Muscle of back (tissue), 11 donors: ENCODE results near the gene CHID1. TPM values are rescaled to one million over a fixed set of nuclear protein-coding genes. Genes with fewer than 3 reads are reported as not detected.

Experiments
- DNase-seq, 3 donors: peaks; one replicate each; pipeline versions ENCODE4 v3.0.0 to v3.0.0-alpha.2; 2013
- polyA plus RNA-seq, 10 donors: library from polyadenylated mRNA; unstranded; fragments of 120-200 nt; gene quantifications; one replicate each; pipeline ENCODE4 v1.2.1, GENCODE V29; 2013; ENCODE audit not compliant: insufficient read length in 10 of 10

CHID1 gene
- polyA plus RNA-seq, 10 donors: 53.2 to 82.8 (median 64.0) TPM

DNA sequence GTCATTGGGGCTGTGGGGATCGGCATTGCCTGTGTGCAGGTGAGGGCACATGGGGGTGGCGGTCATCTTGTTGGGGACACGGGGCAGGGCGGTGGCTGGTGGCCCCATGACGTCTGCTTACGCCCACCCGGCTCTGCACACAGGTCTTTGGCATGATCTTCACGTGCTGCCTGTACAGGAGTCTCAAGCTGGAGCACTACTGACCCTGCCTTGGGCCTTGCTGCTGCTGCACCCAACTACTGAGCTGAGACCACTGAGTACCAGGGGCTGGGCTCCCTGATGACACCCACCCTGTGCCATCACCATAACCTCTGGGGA, 72.7 kb downstream of the CHID1 start:
- no peak for DNase-seq

DNA sequence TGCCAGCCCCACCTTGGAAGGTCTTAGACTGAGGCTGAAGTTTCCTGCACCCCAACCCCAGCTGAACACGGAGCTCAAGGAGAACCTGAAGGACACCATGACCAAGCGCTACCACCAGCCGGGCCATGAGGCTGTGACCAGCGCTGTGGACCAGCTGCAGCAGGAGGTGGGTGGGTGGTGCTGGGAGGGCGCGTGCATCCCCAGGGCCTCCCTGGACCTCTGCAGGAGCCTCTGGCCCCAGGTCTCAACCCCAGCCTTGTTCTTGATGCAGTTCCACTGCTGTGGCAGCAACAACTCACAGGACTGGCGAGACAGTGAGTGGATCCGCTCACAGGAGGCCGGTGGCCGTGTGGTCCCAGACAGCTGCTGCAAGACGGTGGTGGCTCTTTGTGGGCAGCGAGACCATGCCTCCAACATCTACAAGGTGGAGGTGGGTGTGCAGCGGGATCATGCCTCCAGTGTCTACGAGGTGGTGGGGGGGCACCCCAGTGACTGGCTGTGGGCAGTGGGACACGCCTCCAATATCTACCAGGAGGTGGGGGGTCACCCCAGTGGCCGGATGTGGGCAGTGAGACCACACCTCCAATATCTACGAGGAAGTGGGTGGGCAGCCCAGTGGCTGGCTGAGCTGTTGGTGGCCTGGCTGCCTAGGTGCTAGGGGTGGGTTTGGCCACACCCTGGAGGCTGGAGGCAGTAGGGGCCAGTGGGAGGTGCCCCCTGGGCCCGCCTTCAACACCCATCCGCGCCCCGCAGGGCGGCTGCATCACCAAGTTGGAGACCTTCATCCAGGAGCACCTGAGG, 73.2 kb downstream of the CHID1 start:
- DNase-seq: no peak

DNA sequence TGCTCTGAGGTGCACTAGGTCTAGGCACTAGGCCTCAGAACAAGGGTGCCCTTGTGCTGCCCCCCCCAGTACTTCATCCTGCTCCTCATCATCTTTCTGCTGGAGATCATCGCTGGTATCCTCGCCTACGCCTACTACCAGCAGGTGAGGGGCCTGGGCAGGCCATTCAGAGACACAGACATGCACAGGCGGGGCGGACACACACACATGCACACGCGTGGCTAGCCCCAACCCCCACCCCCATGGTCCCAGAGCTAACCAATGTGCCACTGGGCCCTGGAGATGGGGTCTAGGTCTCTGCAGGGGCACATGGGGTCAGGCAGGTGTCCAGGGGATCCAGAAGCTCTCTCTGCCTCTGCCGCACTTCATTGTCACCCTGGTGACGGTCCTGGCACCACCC, 73.9 kb downstream of the CHID1 start:
- DNase-seq: no peak

DNA sequence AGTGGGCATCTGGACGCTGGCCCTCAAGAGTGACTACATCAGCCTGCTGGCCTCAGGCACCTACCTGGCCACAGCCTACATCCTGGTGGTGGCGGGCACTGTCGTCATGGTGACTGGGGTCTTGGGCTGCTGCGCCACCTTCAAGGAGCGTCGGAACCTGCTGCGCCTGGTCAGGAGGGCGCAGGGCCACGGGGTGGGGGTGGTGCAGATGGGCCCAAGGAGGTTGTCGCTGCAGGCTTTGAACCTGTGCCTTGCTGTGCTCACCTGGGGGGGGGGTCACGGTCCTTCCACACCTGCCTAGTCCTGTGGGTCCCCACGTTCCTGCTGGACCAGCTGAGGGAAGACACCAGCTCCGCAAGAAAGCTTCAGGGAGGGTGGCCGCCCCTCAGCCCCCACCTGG, 74.3 kb downstream of the CHID1 start:
- no peak for DNase-seq

DNA sequence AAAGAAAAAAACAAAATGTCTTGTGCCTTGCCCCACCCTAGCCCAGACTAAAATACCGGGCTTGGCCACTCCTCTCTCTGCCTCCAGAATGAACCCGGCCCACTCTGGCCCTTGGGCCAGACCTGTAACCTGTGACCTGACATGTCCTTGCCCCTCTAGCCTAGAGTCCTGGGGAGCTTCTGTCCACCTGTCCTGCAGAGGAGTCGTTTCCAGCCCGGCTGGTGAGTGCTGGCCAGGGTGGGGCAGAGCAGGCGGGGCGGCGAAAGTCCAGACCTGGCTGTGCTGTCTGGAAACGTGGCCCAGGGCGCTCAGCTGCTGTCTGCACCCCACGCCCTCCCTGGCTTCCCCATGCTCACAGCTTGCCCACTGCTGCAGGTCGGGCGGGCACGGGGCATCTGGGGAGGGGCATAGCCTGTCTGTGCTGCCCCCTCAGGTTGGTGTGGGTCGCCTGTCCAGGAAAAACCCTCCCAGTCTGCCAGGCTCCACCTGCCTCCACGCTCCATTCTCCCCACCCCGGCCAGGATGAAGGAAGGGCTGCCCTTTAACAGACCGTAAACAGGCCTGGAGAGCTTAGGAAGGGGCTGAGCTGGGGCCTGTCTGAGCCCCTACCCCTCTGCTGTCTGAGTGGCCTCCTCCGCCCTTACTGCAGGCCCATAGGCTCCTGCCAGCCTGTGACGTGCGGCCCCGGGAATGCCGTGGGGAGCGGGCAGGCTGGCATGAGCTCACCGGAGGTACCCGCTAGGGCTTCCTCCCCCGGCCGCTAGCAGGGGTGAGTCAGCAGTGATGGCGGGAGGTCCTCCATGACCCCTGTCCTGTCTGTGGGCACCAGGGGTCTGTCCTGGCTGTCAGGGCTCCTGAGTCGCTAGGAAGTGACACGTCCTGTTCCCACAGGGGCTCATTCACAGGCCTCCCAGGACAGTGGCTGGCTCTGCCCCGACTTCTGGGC, 76.0 kb downstream of the CHID1 start:
- DNase-seq: no peak

DNA sequence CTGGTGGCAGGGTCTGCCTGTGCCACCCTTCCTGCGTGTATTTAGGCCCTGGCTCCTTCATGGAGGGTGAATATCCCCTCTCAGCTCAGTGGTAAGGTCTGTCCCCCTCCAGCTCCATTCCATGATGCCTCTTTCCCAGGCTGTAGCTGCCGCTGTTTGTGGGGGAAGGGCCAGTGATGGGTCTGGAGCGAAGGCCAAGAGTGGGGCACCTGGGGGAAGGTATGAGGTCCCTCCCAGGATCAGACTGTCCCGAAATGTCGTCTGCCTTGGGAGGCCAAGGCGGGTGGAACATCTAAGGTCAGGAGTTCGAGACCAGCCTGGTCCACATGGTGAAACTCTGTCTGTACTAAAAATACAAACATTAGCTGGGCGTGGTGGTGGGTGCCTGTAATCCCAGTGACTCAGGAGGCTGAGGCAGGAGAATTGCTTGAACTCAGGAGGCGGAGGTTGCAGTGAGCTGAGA, 76.7 kb downstream of the CHID1 start:
- DNase-seq: no peak

DNA sequence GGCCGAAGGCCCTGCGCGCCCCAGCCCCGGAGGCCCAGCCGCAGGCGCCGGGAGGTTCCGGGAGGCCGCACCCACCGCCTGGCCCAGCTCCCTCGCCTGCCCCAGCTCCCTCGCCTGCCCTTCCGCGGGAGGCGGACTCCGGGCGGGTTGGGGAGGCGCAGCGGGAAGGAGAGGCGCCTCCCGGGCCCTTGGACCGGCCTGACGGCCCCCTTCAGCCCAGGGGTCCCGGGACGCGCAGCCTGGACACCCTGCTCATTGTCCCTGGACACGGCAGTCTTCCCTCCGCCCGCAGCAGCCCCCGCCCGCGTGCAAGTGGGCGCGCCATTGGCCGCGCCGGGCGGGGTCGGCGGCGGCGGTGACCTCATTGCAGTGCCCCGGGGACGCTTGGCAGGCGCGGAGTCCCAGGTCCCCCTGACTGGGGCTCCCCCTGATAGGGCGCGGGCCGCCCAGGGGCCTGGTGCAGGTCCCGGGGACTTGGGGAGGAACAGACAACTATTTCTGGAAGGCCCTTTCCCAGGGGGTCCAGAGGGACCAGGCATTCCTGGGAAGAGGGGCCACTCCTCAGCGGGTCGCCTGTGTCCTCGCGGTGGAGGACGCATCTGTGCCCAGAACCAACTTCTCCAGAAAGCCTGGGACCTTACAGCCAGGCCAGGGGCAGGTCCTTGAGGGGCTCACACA, 77.4 kb downstream of the CHID1 start:
- DNase-seq: peak in 1 of 3 donors; percentile 82

DNA sequence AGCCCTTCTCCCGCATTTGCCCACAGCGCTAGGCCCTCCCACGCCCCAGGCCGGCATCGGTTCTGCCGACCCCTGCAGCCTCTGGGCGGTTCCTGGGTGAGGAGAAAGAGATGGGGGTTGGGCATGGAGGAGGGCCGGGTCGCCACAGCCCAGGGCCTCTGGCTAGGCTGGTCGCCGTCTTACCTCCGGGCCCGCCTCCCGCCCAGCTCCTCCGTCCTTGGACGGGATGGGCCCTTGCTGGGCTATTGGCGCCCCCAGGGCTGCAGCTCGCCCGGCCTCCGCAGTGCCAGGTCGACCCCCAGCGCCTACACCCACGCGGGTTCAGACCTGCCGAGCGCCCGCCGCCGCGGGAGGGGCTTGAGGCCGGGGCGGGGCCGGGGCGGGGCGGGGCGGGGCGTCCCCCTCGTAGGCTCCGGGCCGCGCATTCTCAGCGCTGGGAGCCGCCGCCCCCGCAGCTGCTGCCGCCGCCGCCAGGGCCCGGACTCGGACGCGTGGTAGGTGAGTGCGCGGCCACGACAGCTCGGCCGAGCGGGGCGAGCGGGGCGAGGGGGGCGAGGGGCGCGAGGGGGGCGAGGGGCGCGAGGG, 78.0 kb downstream of the CHID1 start, which contains the start of gene CD151:
Gene CD151, plus strand, starts transcription at position 424 of the 585 bp plus-strand sequence. CDS start 3,118 bp downstream, outside the sequence.
- peak in 1 of 3 donors; percentile 82 for DNase-seq

DNA sequence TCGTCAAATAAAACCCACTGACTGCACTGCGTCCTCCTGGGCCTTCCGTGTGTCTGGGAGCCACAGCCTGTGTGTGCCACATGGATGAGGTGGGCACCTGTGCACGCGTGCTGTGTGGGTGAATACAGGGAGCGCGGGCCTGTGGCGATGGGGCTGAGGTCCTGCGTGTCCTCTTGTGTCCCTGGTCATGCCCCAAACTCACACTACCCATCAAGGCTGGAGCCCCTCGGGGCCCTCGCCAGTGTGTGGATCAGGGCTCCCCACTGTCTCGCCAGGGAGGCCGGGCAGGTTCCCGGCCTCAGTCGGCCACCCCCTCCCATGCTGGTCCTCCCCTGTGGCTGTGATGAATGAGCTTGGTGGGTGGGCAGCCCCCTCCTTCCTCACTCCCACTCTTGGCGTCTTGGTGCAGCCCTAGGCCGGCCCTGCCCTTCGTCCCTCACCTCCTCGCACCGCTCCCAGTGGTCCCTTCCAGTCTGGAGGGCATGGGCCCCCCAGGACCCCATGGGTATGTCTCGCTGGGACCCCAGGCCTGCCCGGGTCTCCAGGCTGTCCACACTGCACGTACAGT, 78.6 kb downstream of the CHID1 start:
- DNase-seq: no peak

DNA sequence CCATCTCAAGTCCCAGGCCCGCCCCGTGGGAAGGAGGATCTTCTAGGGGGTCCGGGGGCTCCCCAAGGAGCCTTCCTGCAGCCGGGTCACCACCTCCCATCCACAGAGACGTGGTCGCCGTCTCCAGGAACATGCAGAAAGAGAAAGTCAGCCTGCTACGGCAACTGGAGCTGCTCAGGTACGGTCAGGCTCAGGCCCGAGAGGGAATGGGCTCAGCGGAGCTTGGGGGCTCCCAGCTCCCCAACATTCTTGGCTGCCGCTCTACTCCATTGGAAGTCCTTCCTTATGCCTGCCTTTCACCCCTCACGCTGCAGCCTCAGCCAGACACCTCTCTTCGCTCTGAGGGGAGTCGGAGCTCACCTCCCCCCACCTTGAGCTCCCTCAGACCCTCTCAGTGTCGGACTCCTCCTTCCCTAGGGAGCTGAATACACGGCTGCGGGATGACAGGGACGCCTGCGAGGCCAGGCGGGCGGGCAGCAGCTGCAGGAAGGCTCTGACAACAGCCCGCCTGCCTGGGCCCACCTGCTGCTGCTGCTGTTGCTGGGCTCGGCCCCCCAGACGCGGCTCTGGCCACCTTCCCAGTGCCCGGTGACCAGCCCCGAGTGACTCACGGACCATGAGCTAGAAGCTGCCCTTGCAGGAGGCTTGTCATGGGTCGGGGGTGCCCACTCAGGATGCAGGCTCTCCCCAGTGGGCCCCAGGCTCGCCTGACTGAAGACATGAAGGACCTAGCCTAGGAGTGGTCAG, 79.3 kb downstream of the CHID1 start:
- DNase-seq: peak in 1 of 3 donors; percentile 71

DNA sequence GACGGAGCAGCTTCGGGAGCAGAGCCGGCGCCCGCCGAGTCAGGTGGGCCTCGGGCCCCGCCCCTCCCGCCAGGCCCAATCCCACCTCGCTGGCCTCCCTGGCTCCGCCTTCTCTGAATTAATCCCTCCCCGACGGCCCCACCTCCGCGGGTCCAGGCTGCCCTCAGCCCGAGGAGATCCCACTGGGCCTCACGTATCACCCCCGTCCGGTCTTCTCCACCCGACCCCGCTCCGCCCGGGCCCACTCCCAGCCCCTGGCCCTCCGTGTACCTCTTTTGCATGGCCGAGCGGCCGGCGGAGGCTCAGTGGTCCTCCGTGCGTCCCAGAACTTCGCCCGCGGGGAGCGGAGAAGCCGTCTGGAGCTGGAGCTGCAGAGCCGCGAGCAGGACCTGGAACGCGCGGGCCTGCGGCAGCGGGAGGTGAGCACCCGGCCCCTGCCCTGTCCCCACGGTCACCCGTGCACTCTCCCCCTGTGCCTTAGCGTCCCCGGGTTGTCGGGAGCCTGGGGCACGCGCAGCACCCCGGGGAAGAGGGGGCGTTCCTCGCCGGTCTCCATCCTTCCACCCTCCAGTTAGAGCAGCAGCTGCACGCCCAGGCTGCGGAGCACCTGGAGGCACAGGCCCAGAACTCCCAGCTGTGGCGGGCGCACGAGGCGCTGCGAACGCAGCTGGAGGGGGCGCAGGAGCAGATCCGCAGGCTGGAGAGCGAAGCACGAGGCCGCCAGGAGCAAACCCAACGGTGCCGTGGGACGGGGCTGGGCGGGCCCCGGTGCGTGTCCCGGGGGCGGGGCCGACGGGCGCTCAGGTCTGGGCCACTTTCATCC, 80.1 kb downstream of the CHID1 start:
- DNase-seq: peak in 1 of 3 donors; percentile 85

DNA sequence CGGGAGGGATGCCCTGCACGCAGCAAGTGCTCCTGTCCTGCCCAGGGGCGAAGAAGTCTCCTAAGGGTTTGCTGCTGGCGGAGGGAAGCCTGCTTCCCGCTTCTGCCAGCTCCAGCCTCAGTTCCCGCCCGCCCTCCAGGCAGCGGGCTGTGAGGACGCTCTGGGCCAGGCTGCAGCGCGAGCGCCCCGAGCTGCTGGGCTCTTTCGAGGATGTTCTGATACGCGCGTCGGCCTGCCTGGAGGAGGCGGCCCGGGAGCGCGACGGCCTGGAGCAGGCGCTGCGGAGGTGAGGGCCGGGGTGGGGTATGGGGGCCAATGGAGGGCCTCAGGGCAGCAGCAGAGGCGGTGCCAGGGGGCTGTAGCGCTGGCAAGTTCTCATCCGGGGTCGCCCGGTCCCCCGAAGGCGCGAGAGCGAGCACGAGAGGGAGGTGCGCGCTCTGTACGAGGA, 80.7 kb downstream of the CHID1 start:
- no peak for DNase-seq

DNA sequence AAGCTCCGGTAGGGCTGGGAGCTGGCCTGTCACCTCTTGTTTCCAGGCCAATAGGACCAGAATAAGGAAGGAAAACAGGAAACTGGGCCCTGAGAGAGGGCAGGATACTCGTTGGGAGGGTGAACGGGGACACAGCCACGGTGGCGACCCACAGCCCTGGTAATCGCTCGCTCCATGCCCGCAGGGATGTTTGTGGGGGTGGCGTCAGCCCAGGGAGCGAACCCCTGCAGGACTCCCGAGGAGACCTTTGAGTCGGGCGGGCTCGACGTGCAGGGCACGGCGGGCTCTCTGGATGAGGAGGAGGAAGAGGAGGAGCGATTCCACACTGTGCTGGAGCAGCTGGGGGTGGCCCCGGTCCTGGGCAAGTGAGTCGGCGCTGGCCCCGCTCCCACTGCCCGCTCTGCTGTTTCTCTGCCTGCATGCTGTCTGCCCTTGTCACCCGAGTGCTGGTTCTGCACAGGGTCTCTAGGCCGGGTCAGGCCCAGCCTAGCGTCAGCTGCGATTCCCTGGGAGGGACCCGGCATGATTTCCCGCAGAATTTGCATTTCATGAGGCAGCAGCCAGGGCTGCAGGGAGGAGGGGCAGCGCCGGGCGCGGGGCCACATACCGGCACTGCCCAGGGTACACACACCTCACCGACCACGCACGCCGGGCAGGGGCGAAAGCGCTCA, 81.3 kb downstream of the CHID1 start:
- peak in 1 of 3 donors; percentile 61 for DNase-seq

DNA sequence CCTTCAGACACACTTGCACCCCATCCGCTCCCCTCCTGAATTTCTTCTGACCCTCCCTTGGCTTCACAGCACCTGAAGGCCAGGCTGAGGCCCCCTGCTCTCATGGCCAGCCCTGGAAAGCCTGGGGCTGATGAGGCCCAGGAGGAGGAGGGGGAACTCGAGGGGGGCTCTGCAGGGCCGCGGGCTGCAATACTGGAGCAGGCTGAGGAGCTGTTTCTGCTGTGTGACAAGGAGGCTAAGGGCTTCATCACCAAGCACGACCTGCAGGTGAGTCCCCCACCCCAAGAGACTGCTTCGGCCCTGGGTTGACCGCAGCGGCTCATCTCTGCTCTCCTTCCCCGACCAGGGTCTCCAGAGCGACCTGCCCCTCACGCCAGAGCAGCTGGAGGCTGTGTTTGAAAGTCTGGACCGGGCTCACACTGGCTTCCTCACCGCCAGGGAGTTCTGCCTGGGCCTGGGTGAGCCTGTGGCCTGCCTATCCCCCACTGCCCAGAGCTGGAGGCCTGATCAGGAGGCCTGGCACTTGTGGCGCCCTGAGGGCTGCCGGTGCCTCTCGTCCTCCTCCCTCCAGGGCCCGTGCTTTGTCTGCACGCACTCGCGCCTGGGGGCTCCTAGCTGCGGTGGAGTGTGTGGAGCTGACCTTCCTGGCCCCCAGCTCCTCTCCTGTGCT, 82.0 kb downstream of the CHID1 start:
- peak in 1 of 3 donors; percentile 79 for DNase-seq

DNA sequence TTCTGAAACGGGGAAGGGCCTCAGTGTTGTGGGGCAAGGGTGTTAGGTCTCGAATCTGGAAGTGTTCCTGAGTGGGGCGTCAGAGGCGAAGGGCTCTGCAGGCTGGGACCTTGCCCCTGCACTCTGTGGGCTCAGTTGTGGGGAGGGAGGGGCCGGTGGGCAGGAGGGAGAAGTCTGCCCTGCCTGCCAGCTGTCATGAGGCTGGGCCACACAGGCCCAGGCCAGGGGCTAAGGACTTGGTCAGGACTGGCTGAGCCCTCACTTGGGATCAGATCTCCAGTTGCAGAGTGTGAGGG, 82.8 kb downstream of the CHID1 start, which contains the start of gene CRACR2B:
Gene CRACR2B, plus strand, starts transcription at position 23 of the 296 bp plus-strand sequence. CDS start 689 bp downstream, outside the sequence.
- DNase-seq: no peak

DNA sequence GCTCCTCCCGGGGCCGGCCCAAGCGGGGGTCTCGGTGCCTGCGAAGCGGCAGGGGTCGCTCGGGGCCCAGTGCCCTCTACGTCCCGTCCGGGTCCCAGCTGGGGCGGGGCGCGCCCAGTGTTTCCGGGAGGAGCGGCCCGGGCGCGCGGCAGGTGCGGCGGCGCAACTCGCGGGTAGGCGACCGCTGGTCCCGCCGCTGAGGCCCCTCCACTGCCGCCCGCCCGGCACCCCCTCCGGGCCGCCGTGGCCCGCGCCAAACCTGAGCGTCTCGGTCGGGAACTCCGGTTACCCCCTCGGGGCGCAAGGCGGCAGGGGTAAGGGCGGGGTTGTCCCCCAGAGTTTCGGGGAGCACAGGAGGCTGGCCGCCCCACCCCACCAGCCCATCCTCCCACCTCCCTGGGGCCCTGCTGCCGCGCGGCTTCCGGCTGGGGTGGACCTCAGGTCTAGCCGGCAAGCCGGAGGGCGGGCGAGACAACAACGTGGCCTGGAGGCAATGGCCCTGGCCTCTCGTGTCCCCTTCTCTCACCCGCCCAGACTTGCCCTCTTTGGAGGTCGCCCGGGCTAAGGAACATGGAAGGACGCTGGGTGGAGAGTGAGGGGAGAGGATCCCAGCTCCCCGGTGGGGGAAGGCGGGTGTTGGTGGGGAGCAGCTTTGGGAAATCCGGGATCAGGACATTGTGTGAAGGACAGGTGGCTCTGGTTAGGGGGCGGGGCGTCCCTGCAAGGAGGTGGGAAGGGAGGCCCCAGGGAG, 83.3 kb downstream of the CHID1 start:
- DNase-seq: peak in 1 of 3 donors; percentile 53

DNA sequence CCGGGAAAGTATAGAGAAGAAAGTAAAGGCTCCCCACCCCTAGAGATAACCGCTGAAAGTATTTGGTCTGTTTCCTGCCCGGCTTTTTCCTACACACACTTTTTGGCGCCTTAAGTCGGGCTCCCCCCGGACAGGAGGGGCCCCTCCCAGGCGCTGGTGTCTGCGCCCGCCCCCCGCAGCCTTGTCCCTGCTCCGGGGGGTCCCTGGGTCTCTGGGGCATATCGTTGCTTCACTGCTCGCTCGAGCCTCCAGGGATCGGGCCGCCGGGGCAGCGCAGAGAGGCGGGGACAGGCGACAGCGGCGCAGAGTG, 83.8 kb downstream of the CHID1 start:
- no peak for DNase-seq

DNA sequence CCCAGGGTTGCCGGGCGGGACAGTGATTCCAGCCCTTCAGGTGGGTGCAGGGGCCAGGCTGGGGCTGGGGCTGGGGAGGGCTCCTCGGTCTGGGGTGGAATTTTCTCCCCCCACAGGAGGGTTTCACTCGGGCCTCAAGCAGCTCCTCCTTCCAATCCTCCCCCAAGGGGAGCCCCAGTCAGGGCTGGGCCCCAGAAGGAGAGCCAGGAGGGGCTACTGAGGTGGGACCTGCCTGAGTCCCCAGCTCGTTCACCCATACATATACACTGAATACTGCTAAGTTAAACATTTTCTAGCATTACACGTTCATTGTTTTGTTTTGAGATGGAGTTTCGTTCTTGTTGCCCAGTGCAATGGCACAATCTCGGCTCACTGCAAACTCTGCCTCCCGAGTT, 84.4 kb downstream of the CHID1 start:
- no peak for DNase-seq
